HEK293T (cell line): ENCODE measurements around the gene SLA2.

Source experiments
- FOXK2 ChIP-seq: fragments of 450-650 bp; IDR thresholded peaks from 2 replicates; pipeline ENCODE4 v1.6.1; 2016; ENCODE audit warnings: mild to moderate bottlenecking
- FOXM1 ChIP-seq: fragments of 450-650 bp; IDR thresholded peaks from 2 replicates; pipeline ENCODE4 v1.6.1; 2017; ENCODE audit warnings: mild to moderate bottlenecking, borderline replicate concordance
- HDGF ChIP-seq: fragments of 450-650 bp; IDR thresholded peaks from 2 replicates; pipeline ENCODE4 v1.6.1; 2017; ENCODE audit warnings: antibody characterized with exemption, borderline replicate concordance
- LEF1 ChIP-seq: fragments of 450-650 bp; IDR thresholded peaks from 2 replicates; pipeline ENCODE4 v1.6.1; 2017; ENCODE audit warnings: mild to moderate bottlenecking, borderline replicate concordance
- NFRKB ChIP-seq: fragments of 450-650 bp; IDR thresholded peaks from 2 replicates; pipeline ENCODE4 v1.6.1; 2016; ENCODE audit warnings: mild to moderate bottlenecking, moderate library complexity
- PKNOX1 ChIP-seq: fragments of 450-650 bp; IDR thresholded peaks from 2 replicates; pipeline ENCODE4 v1.6.1; 2016
- SP1 ChIP-seq: fragments of 450-650 bp; IDR thresholded peaks from 2 replicates; pipeline ENCODE4 v1.6.1; 2017
- SUZ12 ChIP-seq: fragments of 450-650 bp; IDR thresholded peaks from 2 replicates; pipeline ENCODE4 v1.6.1; 2016; ENCODE audit warnings: mild to moderate bottlenecking
- TARDBP ChIP-seq: fragments of 450-650 bp; IDR thresholded peaks from 2 replicates; pipeline ENCODE4 v1.6.1; 2016
- ZNF384 ChIP-seq: fragments of 450-650 bp; IDR thresholded peaks from 2 replicates; pipeline ENCODE4 v1.6.1; 2016

DNA sequence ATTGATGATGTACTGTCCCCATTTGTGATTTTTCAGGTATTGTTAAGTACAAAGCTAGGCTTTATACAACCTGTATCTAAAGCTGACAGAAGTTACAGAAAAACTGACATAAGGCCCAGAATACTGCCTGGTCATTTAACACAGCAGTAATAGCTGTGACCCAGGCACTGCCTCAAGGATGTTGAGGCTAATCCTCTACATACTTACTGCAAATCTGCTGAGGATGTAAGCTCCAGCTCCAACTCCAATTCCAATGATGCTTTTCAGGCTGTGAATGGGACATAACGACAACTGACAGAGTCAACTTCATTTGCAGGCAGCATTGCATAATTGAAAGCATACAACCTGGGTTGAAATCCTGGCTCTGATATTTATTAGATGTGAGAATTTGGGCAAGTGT, 36.3 kb upstream of the SLA2 start:
- no peak for TF ChIP-seq HDGF
- no peak for TF ChIP-seq SP1
- TF ChIP-seq ZNF384: no peak
- no peak for TF ChIP-seq TARDBP
- no peak for TF ChIP-seq PKNOX1
- TF ChIP-seq FOXM1: no peak
- no peak for TF ChIP-seq FOXK2
- no peak for TF ChIP-seq NFRKB
- no peak for TF ChIP-seq SUZ12
- no peak for TF ChIP-seq LEF1
